Muscle of leg (tissue), 11 donors: Measurements from ENCODE around the gene WDR46. TPM values are rescaled to one million over a fixed set of nuclear protein-coding genes. Genes with fewer than 3 reads are reported as not detected.

Source experiments
- DNase-seq: peaks from one replicate; pipeline ENCODE4 v3.0.0; 2013
- H3K27ac ChIP-seq: one replicate; pipeline ENCODE4 v1.5.1; 2013; ENCODE audit warnings: mild to moderate bottlenecking, low read length, control low read depth
- H3K27me3 ChIP-seq: one replicate; pipeline ENCODE4 v1.6.1; 2013; ENCODE audit warnings: low read length; ENCODE audit not compliant: control insufficient read depth, insufficient read depth
- H3K36me3 ChIP-seq: one replicate; pipeline ENCODE4 v1.6.1; 2013; ENCODE audit warnings: low read length; ENCODE audit not compliant: control insufficient read depth, insufficient read depth
- H3K4me1 ChIP-seq: one replicate; pipeline ENCODE4 v1.6.1; 2013; ENCODE audit warnings: low read length; ENCODE audit not compliant: control insufficient read depth, insufficient read depth
- H3K4me3 ChIP-seq: one replicate; pipeline ENCODE4 v1.5.1; 2013; ENCODE audit warnings: low read length, control low read depth
- H3K9me3 ChIP-seq: replicated peaks from 2 replicates; pipeline ENCODE4 v1.6.1; 2013; ENCODE audit warnings: low read depth, low read length; ENCODE audit not compliant: control insufficient read depth
- WGBS: methylation state at CpG from one replicate; pipeline ENCODE4 v1.1.5; 2013; ENCODE audit warnings: missing lambda C conversion rate; ENCODE audit not compliant: insufficient coverage; 5-methylcytosine and 5-hydroxymethylcytosine counted together
- polyA plus RNA-seq, 8 donors: library from polyadenylated mRNA; unstranded; fragments of 120-200 nt; gene quantifications; one replicate each; pipeline versions ENCODE4 v1.2.1 to v1.2.3, GENCODE V29; 2013; ENCODE audit warnings: inconsistent platforms in 1 of 8, low replicate concordance in 1 of 8; ENCODE audit not compliant: insufficient read length in 8 of 8, insufficient read depth in 1 of 8
- total RNA-seq: library from RNA; stranded (reverse); fragments of 120-200 nt; gene quantifications from one replicate; pipeline ENCODE4 v1.2.4, GENCODE V29; 2013

Gene WDR46
- total and polyA plus RNA-seq, 9 donors, result 50.1 to 81.5 (median 73.5) TPM

- no CpG with 5 or more reads among the region's 10 CpGs for WGBS
- H3K36me3 ChIP-seq, result peaks cover 20% of the 10 kb centered on the region
- peak overlapping the region; percentile 94 for H3K4me3 ChIP-seq
- H3K27me3 ChIP-seq, result no peaks in the 10 kb centered on the region
- peaks cover 47% of the 10 kb centered on the region for H3K4me1 ChIP-seq
- no peaks in the 10 kb centered on the region for H3K9me3 ChIP-seq
- peak; percentile 92 for DNase-seq
- H3K27ac ChIP-seq, result peak overlapping the region; percentile 96
Observed at GRCh38 chr6:33314515-33314942, 25.5 kb upstream of the WDR46 start.

- no peaks in the 10 kb centered on the region for H3K9me3 ChIP-seq
- H3K36me3 ChIP-seq, result peaks cover 14% of the 10 kb centered on the region
- no peaks in the 10 kb centered on the region for H3K27me3 ChIP-seq
- H3K4me3 ChIP-seq, result peak within 1 kb of the TSS; percentile 94
- peak within 1 kb of the TSS; percentile 96 for H3K27ac ChIP-seq
- peaks cover 46% of the 10 kb centered on the region for H3K4me1 ChIP-seq
- DNase-seq, result peak; percentile 84
- under 1% methylated on average over 20 of the region's 47 CpGs for WGBS
Observed at GRCh38 chr6:33313709-33314514, 24.9 kb upstream of the WDR46 start, which contains the start of gene TAPBP. Gene TAPBP, minus strand, starts transcription at chr6:33314078. Its CDS starts 37 bp downstream, at chr6:33314041.

GRCh38 chr6:33313105-33313708, 24.2 kb upstream of the WDR46 start:
- Histone ChIP-seq H3K27ac (peak overlapping the region; percentile 96), H3K4me1 (peaks cover 39% of the 10 kb centered on the region), H3K9me3 (no peaks in the 10 kb centered on the region), H3K36me3 (peaks cover 14% of the 10 kb centered on the region), H3K27me3 (no peaks in the 10 kb centered on the region), H3K4me3 (peak overlapping the region; percentile 94)
- under 1% methylated on average over 26 of the region's 33 CpGs for WGBS
- DNase-seq, result peak; percentile 72

- no peaks in the 10 kb centered on the region for H3K27me3 ChIP-seq
- H3K9me3 ChIP-seq, result no peaks in the 10 kb centered on the region
- peaks cover 37% of the 10 kb centered on the region for H3K4me1 ChIP-seq
- H3K27ac ChIP-seq, result peak overlapping the region; percentile 96
- DNase-seq, result peak; percentile 77
- H3K36me3 ChIP-seq, result peaks cover 14% of the 10 kb centered on the region
- 19% methylated on average over 15 of the region's 29 CpGs for WGBS
- H3K4me3 ChIP-seq, result peak overlapping the region; percentile 94
Observed at GRCh38 chr6:33312361-33313104, 23.5 kb upstream of the WDR46 start.

- Histone ChIP-seq H3K9me3 (no peaks in the 10 kb centered on the region), H3K27ac (no peak overlapping the region), H3K27me3 (no peaks in the 10 kb centered on the region), H3K36me3 (peaks cover 40% of the 10 kb centered on the region), H3K4me1 (no peaks in the 10 kb centered on the region), H3K4me3 (no peak overlapping the region)
- DNase-seq, result no peak
- WGBS, result 58% methylated on average over 4 of the region's 4 CpGs
Observed at GRCh38 chr6:33306356-33306755, 17.3 kb upstream of the WDR46 start.

GRCh38 chr6:33305052-33305451, 16.0 kb upstream of the WDR46 start:
- DNase-seq, result no peak
- Histone ChIP-seq H3K4me3 (no peak overlapping the region), H3K27ac (no peak overlapping the region), H3K4me1 (peaks cover 3% of the 10 kb centered on the region), H3K9me3 (no peaks in the 10 kb centered on the region), H3K36me3 (peaks cover 40% of the 10 kb centered on the region), H3K27me3 (no peaks in the 10 kb centered on the region)
- WGBS, result 82% methylated on average over 8 of the region's 8 CpGs

GRCh38 chr6:33304216-33304615, 15.2 kb upstream of the WDR46 start:
- Histone ChIP-seq H3K9me3 (no peaks in the 10 kb centered on the region), H3K4me3 (no peak overlapping the region), H3K4me1 (peaks cover 5% of the 10 kb centered on the region), H3K36me3 (peaks cover 40% of the 10 kb centered on the region), H3K27me3 (no peaks in the 10 kb centered on the region), H3K27ac (no peak overlapping the region)
- DNase-seq, result no peak
- no CpG with 5 or more reads among the region's 16 CpGs for WGBS

- H3K27ac ChIP-seq, result no peak overlapping the region
- no CpG with 5 or more reads among the region's 3 CpGs for WGBS
- no peak overlapping the region for H3K4me3 ChIP-seq
- H3K4me1 ChIP-seq, result peaks cover 16% of the 10 kb centered on the region
- no peaks in the 10 kb centered on the region for H3K9me3 ChIP-seq
- H3K36me3 ChIP-seq, result peaks cover 34% of the 10 kb centered on the region
- DNase-seq, result no peak
- no peaks in the 10 kb centered on the region for H3K27me3 ChIP-seq
Observed at GRCh38 chr6:33301877-33302276, 12.8 kb upstream of the WDR46 start.

- Histone ChIP-seq H3K9me3 (no peaks in the 10 kb centered on the region), H3K36me3 (peaks cover 40% of the 10 kb centered on the region), H3K27me3 (no peaks in the 10 kb centered on the region), H3K4me3 (peak overlapping the region; percentile 88), H3K4me1 (peaks cover 16% of the 10 kb centered on the region), H3K27ac (peak overlapping the region; percentile 93)
- DNase-seq, result peak; percentile 97
- 1% methylated on average over 53 of the region's 54 CpGs for WGBS
Observed at GRCh38 chr6:33299237-33299944, 10.4 kb upstream of the WDR46 start.
